Measurements from ENCODE around the gene SDK1. TPM values are rescaled to one million over a fixed set of nuclear protein-coding genes. Genes with fewer than 3 reads are reported as not detected.

Gene SDK1
- total RNA-seq, 1 experiment from 2014 or later: 20.0 TPM

DNA sequence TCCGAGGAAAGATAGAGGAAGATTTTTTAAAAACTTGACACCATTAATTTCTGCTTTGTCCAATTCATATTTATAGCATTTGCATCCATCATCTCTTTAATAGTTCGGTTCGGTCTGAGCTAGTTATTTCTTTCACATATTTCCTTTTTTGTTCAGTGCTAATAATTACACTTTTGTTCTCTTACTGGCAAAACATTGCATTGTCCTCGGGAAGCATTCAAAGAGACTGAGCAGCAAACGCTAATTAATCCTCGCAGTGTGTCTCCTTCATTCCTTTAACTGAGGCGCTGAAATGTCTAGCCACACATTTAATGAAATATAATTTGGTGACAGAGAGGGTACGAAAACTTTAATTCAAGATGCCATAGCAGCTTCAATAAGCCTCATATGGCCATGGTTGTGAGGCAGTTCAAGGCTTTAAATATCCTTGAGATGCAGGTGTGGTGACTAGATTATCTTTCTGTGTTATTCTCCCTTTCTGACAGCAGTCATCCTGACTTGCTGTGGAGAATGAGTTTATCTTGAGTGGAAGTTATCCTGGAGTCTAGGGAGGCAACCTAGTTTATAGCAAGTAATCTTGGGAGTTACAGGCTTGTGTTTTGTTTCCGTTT lies 431.4 kb downstream of the SDK1 start:
- no peaks in the 10 kb centered on the region for H3K4me1 Mint-ChIP-seq (ENCODE audit: low read depth, unreplicated experiment)
- no peak for DNase-seq
- H3K27me3 Mint-ChIP-seq (ENCODE audit: unreplicated experiment): no peaks in the 10 kb centered on the region
- no peak overlapping the region for H3K4me3 Mint-ChIP-seq (ENCODE audit: low read depth, unreplicated experiment)
- H3K36me3 Mint-ChIP-seq (ENCODE audit: insufficient read depth, unreplicated experiment): no peaks in the 10 kb centered on the region
- no peak overlapping the region for H3K27ac Mint-ChIP-seq (ENCODE audit: unreplicated experiment)
- CTCF ChIA-PET: no interaction called here
- peaks cover 13% of the 10 kb centered on the region for H3K9me3 Mint-ChIP-seq (ENCODE audit: low read depth, unreplicated experiment)
- no TSS peak for BruUV-seq (replicated peaks)
- intact Hi-C loops (cut with micrococcal nuclease; ENCODE audit: unreplicated experiment): no loop called here
- TF ChIP-seq, protein P1, sequence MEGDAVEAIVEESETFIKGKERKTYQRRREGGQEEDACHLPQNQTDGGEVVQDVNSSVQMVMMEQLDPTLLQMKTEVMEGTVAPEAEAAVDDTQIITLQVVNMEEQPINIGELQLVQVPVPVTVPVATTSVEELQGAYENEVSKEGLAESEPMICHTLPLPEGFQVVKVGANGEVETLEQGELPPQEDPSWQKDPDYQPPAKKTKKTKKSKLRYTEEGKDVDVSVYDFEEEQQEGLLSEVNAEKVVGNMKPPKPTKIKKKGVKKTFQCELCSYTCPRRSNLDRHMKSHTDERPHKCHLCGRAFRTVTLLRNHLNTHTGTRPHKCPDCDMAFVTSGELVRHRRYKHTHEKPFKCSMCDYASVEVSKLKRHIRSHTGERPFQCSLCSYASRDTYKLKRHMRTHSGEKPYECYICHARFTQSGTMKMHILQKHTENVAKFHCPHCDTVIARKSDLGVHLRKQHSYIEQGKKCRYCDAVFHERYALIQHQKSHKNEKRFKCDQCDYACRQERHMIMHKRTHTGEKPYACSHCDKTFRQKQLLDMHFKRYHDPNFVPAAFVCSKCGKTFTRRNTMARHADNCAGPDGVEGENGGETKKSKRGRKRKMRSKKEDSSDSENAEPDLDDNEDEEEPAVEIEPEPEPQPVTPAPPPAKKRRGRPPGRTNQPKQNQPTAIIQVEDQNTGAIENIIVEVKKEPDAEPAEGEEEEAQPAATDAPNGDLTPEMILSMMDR (IDR thresholded peaks at IDR 0.05; ENCODE audit: unreplicated experiment): no peak

- Mint-ChIP-seq H3K36me3 (ENCODE audit: insufficient read depth, unreplicated experiment) (no peaks in the 10 kb centered on the region), H3K4me3 (ENCODE audit: low read depth, unreplicated experiment) (no peak overlapping the region)
Measured at GRCh38 chr7:3733541-3734140, 432.6 kb downstream of the SDK1 start.

GRCh38 chr7:3738964-3739363 lies 437.9 kb downstream of the SDK1 start:
- Mint-ChIP-seq H3K9me3 (ENCODE audit: low read depth, unreplicated experiment) (peaks cover 13% of the 10 kb centered on the region), H3K4me3 (ENCODE audit: low read depth, unreplicated experiment) (no peak overlapping the region), H3K27ac (ENCODE audit: unreplicated experiment) (no peak overlapping the region), H3K4me1 (ENCODE audit: low read depth, unreplicated experiment) (peaks cover 10% of the 10 kb centered on the region), H3K27me3 (ENCODE audit: unreplicated experiment) (no peaks in the 10 kb centered on the region), H3K36me3 (ENCODE audit: insufficient read depth, unreplicated experiment) (no peaks in the 10 kb centered on the region)
- no peak for DNase-seq
- BruUV-seq (replicated peaks): no TSS peak
- TF ChIP-seq, protein P1 (IDR thresholded peaks at IDR 0.05; ENCODE audit: unreplicated experiment): no peak
- CTCF ChIA-PET: no interaction called here
- intact Hi-C loops (cut with micrococcal nuclease; ENCODE audit: unreplicated experiment): no loop called here

More at GRCh38 chr7:3733541-3734140, 432.6 kb downstream of the SDK1 start:
- Mint-ChIP-seq H3K4me1 (ENCODE audit: low read depth, unreplicated experiment) (no peaks in the 10 kb centered on the region), H3K27ac (ENCODE audit: unreplicated experiment) (no peak overlapping the region), H3K9me3 (ENCODE audit: low read depth, unreplicated experiment) (peaks cover 14% of the 10 kb centered on the region), H3K27me3 (ENCODE audit: unreplicated experiment) (no peaks in the 10 kb centered on the region)
- TF ChIP-seq, protein P1 (IDR thresholded peaks at IDR 0.05; ENCODE audit: unreplicated experiment): no peak
- BruUV-seq (replicated peaks): no TSS peak
- CTCF ChIA-PET: interaction anchor here (1.2 kb wide), 1 partner anchor 28 kb away, joined by 3 read pairs; no protein-coding TSS in a partner anchor
- intact Hi-C loops (cut with micrococcal nuclease; ENCODE audit: unreplicated experiment): no loop called here
- no peak for DNase-seq

DNA sequence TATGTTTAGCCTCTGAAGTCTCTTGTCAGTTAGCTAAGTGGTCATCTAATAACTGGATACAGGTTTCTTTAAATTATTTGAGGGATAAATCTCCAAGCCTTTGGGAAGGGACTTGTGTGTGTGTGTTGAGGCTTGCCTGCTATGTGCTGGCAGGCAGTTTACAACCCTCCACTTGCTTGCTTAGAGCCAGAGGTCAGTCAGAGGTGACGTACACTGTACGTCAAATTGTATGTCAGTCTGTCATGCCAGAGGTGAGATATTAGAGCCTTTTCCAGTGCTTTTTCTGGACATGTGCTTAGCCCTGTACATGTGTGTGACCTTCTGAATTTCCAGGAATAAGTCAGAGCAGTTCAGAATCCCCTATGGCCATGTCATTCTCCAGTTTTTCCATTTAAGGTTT lies 438.9 kb downstream of the SDK1 start:
- no peaks in the 10 kb centered on the region for H3K27me3 Mint-ChIP-seq (ENCODE audit: unreplicated experiment)
- TF ChIP-seq, protein P1 (IDR thresholded peaks at IDR 0.05; ENCODE audit: unreplicated experiment): no peak
- H3K27ac Mint-ChIP-seq (ENCODE audit: unreplicated experiment): no peak overlapping the region
- H3K4me1 Mint-ChIP-seq (ENCODE audit: low read depth, unreplicated experiment): peaks cover 10% of the 10 kb centered on the region
- H3K9me3 Mint-ChIP-seq (ENCODE audit: low read depth, unreplicated experiment): peaks cover 13% of the 10 kb centered on the region
- no peak for DNase-seq
- H3K36me3 Mint-ChIP-seq (ENCODE audit: insufficient read depth, unreplicated experiment): no peaks in the 10 kb centered on the region
- BruUV-seq (replicated peaks): no TSS peak
- CTCF ChIA-PET: no interaction called here
- intact Hi-C loops (cut with micrococcal nuclease; ENCODE audit: unreplicated experiment): no loop called here
- no peak overlapping the region for H3K4me3 Mint-ChIP-seq (ENCODE audit: low read depth, unreplicated experiment)
